Fibroblast of skin of left quadriceps (primary cell): ENCODE results near the gene USP48.
"Not testable (repeated sequence)": the region's sequence is repeated elsewhere in the genome, so short reads cannot be mapped to it uniquely, and the experiment has no call there.

Source experiments
- DNase-seq, 2 experiments: peaks; one replicate each; pipeline ENCODE4 v3.0.0-alpha.2; 2013; ENCODE audit warnings: low read depth in 2 of 2

USP48 gene

GRCh38 chr1:21774835-21775549 is 8.0 kb downstream of the USP48 start:
- DNase-seq = no peak

DNA sequence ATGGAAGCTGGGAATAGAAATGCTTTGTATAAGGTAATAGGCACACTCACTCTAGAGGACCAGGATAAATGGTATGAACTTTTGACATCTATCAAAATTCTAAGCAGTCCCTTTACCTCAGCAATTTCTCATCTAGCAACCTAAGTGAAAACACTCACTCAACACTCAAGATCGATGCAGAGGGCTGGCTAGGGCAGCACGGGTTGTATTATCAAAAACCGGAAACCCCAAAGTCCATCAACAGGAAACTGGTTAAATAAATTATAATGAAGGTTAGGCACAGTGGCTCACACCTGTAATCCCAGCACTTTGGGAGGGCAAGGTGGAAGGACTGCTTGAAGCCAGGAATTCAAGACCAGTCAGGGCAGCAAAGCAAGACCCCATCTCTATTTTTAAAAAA is 9.4 kb downstream of the USP48 start:
- no peak for DNase-seq

DNA sequence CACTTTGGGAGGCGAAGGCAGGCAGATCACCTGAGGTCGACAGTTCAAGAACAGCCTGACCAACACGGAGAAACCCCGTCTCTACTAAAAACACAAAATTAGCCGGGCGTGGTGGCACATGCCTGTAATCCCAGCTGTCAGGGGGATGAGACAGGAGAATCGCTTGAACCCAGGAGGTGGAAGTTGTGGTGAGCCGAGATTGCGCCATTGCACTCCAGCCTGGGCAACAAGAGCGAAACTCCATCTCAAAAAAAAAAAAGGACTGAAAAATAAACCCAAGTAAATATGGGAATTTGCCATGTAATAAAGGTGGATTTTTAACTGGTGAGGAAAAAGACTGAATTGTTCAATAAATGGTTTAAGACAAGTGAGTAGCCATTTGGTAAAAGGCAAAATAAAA is 11.3 kb downstream of the USP48 start:
- DNase-seq = not testable (repeated sequence)

- DNase-seq = not testable (repeated sequence)
Observed at GRCh38 chr1:21770602-21771001, 12.3 kb downstream of the USP48 start.

DNA sequence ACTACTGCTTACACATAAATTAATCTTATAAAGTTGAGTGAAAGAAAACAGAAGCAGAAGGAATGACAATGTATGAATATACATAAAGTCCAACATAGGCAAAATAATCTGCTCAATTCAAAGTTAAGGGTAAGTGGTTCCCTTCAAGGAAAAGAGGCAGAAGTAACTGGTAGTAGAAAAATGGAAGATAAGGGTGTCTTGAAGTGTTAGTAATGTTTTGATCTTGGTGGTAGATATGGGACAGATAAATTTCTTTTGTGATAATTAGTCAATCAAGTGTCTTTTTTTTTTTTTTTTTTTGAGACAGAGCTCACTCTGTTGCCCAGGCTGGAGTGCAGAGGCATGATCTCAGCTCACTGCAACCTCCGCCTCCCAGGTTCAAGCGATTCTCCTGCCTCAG is 12.7 kb downstream of the USP48 start:
- no peak for DNase-seq

DNA sequence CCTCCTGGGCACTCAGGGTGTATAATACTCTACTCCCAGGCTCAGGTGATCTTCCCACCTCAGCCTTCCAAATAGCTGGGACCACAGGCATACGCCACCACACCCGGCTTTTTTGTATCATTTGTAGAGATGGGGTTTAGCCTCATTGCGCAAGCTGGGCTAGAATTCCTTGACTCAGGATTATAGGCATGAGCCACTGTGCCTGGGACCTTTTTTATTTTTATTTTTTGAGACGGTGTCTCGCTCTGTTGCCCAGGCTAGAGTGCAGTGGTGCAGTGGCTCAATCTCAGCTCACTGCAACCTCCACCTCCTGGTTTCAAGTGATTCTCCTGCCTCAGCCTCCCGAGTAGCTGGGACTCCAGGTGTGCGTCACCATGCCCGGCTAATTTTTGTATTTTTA is 15.8 kb downstream of the USP48 start:
- not testable (repeated sequence) for DNase-seq

- DNase-seq = no peak
Observed at GRCh38 chr1:21766210-21766609, 16.7 kb downstream of the USP48 start.

GRCh38 chr1:21764615-21765423 is 18.1 kb downstream of the USP48 start:
- DNase-seq = peak; percentile 80 to 81

DNA sequence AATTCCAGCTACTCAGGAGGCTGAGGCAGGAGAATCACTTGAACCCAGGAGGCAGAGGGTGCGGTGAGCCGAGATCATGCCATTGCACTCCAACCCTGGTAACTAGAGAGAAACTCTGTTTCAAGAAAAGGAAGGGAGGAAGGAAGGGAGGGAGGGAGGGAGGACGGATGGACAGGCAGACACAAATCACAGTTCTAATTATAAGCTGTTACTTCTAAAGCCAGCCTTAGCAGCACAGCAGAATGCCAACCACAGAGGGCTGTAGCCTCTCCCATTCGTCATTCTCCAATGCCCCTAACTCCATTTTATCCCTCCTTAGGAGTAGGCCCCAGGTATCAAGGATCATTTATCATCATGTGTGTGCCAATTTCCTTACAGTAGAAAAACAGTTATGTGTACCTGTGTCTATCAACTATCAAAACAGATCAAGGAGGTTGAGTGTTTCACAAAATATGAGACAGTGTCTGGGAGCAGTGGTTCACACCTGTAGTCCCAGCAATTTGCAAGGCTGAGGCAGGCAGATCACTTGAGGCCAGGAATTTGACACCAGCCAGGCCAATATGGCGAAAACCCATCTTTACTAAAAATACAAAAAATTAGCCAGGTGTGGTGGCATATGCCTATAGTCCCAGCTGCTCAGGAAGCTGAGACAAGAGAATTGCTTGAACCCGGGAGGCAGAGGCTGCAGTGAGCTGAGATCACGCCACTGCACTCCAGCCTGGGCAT is 19.1 kb downstream of the USP48 start:
- no peak for DNase-seq

GRCh38 chr1:21763236-21763635 is 19.7 kb downstream of the USP48 start:
- no peak for DNase-seq

DNA sequence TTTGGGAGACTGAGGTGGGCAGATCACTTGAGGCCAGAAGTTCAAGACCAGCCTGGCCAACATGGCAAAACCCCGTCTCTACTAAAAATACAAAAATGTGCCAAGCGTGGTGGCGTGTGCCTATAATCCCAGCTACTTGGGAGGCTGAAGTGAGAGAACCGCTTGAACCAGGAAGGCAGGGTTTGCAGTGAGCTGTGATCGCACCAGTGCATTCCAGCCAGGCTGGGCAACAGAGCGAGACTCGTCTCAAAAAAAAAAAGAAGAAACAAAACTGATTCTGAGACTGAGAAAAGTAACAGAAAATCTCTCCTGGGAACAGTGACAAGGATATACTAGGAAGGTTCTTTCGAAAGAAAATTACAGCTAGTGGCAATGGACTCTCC is 20.9 kb downstream of the USP48 start:
- no peak for DNase-seq

GRCh38 chr1:21761052-21761451 is 21.9 kb downstream of the USP48 start:
- no peak for DNase-seq

DNA sequence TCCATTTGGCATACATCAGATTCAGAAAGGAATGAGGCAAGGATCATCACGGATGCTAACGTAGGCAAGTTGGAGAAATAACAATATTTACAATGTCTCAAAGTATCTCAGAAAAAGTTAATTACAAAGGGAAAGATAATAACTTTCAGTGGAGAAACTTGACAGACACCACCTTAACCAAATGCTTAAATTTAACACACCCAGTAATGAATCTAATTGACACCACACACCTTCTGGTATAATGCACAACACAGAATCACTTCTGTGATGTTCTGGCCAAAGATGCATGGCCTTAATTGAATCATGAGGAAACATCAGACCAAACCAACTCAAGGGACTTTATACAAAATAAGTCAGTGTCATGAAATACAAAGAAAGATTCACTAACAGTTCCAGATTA is 23.1 kb downstream of the USP48 start:
- DNase-seq = no peak

- no peak for DNase-seq
Observed at GRCh38 chr1:21759182-21759581, 23.8 kb downstream of the USP48 start.

DNA sequence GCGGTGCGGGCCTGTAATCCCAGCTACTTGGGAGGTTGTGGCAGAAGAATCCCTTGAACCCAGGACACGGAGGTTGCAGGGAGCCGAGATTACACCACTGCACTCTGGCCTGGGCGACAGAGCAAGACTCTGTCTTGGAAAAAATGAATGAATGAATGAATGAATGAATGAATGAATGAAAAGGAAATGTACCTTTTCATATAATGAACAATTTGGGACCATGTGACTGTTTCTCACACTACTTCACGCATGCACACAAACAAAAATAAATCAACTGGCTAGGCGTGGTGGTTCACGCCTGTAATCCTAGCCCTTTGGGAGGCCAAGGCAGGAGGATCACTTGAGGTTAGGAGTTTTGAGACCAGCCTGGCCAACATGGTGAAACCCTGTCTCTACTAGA is 24.3 kb downstream of the USP48 start:
- DNase-seq = no peak

- no peak for DNase-seq
Observed at GRCh38 chr1:21756393-21757089, 26.4 kb downstream of the USP48 start.

GRCh38 chr1:21755067-21755466 is 27.9 kb downstream of the USP48 start:
- DNase-seq = no peak

DNA sequence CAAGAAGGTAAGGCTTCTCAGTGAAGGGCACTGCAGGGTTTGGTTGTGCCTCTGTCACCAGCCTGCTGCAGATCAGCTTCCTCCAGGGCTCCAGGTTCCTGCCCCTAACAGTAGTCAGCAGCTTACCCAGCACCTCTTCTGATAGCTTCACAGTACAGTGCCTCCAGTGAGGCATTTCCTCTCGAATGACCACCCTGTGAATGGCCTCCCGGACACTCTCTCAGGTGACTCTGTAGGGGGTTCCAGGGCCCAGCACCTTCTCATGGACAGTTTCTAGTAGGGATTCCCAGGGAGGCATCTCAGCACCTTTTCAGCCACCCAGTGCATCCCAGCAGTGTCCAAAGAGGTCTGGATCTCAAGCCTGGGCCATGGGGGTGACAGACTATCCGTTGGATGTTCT is 28.4 kb downstream of the USP48 start:
- no peak for DNase-seq

GRCh38 chr1:21752186-21752585 is 30.8 kb downstream of the USP48 start:
- DNase-seq = no peak

DNA sequence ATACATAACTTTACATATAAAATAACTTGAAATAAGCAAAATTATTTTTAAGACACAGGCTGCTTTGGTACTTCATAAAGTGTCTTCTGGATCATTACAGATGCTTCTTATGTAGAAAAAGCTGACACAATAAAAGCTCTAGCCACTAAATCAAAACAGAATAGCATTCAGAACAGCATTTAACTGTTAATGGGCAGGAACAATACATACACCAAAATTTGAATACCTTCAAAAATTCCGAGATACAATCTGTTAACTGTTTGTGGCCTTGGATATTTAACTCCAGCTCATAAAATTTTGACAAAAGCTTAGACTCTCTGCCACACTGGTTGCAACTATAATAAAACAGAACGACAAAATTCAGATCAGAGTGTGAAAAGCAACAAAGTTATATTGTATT is 31.7 kb downstream of the USP48 start:
- no peak for DNase-seq

DNA sequence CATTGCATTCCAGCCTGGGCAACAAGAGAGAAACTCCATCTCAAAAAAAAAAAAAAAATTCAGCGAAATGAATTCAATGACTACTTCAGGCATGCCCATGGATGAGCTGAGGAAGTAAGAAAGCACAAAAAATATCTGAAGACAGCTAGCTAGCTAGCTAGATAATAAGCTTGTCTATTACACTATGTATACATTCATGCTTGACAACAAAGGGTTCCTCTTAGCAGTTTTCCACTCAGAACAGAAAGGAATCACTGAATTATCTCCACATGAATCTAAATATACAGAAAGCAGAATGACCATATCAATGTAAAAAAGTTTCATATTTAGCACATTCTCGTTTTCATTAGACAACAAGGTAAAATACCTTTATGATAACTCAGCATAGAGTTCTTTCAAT is 32.1 kb downstream of the USP48 start:
- DNase-seq = no peak

DNA sequence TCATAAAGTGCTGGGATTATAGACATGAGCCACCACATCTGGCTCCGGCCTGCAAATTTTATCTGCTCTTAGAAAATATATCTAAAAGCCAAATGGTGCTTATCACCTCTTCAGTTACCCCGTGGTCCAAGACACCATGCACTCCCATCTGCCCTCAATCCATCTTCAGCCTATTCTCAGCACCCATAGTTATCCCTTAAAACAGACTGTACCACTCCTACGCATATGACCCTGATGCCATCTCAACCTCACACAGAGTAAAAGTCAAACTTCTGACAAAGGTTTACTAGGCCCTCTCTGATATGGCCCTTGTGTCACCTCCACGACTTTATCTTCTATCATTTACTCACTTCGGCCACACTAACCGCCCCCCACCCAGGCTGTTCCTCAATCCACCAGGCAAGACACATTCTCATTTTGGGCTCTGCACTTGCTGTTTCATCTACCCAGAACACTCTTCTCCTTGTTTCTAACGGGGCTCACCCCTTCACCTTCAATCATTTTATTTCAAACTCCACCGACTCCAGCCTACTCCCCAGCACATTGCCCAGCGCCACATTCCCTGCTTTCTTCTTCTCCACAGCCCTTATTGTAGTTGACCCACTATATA is 33.0 kb downstream of the USP48 start:
- no peak for DNase-seq
